ENCODE data around the gene TMEM156. TPM values are rescaled to one million over a fixed set of nuclear protein-coding genes. Genes with fewer than 3 reads are reported as not detected.
"Not testable (repeated sequence)": the region's sequence is repeated elsewhere in the genome, so short reads cannot be mapped to it uniquely, and the experiment has no call there.

TMEM156 gene
- total RNA-seq, 1 donor from 2014 or later = 0.92 TPM

DNA sequence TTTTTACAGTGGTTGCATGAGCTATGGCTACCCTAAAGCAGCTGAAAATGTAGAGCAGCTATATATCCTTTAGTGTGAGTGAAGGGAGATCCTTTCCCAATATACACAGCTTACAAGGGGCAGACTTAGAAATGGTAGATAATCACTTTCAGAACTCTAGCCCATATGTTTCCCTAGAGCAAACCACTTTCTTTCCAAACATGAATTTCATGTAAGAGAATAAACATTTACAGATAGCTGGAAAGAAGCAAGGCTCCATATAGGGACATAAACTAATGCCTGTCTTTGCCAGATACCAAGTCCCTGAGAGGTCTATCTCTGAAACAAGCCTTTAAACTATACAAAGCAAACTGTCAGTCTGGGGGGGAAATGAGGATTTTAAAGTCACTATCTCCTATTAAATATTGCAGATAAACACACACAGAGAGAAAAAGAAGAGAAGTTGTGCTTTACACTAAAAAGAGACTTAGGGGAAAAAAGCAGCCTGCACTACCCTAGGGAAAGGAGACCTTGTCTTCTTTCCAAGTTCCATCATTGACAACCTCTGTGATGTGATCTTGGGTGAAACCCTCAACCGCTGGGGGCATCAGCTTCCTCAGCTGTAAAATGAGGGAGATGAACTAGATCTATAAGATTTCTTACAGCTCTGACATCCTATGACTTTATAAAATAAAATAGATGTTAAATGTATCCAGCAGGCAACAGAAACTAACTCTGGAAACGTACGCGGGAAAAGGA, 73.6 kb downstream of the TMEM156 start:
- DNase-seq (ENCODE audit: low read depth, low spot score) = no peak

DNA sequence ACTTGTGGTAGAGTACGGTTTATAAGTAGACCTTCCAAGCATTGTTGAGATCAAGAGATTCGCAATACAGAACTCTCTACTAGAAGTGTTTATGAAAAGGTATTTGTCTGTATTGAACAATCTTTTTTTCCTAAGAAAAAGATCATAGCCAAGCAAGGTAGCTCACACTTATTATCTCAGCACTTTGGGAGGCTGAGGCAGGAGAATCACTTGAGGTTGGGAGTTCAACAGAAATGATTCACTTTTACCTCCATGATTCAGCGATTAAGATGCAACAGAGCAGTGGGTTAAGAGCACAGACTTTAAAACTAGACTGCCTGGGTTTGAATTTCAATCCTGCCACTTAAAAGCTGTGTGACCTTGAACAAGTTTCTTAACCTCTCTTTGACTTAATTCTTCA, 74.3 kb downstream of the TMEM156 start:
- no peak for DNase-seq (ENCODE audit: low read depth, low spot score)

DNA sequence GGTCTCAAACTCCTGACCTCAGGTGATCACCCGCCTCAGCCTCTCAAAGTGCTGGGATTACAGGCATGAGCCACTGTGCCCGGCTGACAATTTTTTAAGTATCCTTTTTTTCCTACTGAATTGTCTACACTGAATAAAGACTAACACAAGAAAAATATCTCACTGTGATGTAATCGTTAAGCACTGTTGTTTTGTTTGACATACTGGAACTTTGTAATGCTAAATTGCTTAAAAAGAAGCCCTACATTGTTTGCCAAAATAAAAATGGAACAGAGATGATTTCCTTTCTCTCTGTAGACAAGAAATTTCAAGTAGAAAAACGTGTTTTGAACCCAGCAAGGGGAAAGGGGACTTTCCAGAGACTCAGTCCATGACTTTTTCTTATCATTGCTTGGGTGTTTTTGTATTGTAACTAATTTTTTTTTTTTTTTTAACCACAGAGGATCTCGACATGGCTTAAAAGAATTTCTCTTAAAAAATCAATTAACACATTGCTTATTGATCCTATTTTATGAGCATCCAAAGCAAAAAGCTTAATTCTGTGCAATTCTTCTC, 74.9 kb downstream of the TMEM156 start:
- DNase-seq (ENCODE audit: low read depth, low spot score) = no peak

DNA sequence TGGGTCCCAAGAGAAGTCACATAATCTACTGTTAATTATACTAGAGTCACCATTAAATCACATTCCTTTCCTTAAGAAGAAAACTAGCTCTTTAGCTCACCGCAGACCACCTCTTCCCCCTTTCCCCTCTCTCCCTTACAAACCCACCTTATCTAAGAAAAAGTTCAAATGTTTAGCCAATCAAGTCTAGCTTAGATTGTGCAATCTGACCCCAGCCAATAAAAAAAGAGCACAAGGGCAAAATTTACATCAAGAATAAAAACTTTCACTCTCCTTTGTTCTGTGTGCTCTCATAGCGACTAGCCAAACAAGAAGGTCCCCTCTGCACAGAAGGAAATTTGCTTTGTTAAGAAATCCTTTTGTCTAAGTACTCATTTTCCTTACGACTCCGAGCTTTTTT, 76.3 kb downstream of the TMEM156 start:
- DNase-seq (ENCODE audit: low read depth, low spot score) = no peak

DNA sequence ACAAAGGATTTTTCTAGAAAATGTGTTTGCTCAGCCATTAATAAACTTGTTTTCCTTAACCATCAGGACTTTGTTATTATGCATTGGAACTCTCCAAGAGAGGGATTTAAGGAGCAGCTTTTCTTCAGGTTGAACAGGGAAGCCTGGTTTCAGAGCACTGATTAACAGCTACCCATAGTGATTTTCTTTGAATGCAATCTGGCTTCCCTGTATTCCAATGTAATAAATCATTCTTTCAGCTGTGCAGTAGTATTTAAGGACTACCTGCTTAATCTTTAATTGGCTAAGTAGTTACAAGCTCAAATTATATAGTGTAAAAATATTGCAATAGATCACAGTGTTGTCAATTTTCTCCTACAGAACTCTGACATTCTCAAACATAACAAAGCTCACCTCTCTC, 77.5 kb downstream of the TMEM156 start:
- DNase-seq (ENCODE audit: low read depth, low spot score) = no peak

DNA sequence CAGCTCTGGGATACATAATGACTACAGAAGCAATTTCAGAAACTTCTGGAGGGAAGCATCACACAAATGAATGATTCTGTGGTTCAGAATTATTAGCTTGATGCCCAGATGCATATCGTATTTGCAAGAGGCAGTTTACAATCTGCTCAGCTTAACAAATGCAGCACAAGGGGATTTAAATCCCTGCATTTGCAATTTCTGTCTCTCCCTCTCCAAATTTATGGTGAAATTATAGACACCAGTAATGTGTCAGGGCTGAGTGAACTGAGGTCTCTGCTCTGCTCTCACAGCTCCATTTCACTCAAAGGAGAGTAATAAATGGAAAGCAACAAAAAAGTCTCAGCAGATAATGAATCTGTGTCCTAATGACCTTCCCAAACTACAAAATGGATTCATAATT, 80.2 kb downstream of the TMEM156 start:
- DNase-seq (ENCODE audit: low read depth, low spot score) = no peak

DNA sequence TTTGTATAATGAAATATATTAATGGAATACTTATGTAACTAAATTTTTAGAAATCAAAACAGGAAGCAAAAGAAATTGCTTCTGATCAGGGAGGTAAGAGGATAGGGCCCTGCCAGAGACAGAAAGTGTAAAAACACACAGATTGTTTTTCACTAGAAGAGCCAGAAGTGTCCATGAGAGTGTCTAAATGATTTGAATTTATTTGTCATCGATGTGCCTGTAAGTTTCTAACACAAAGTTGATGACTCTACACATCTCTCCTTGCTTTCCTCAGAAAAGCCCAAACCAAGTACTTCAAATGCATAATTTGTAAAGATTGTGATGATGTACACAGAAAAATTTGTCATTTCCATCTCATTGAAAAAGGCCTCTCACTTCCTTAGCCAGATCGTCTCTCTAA, 80.6 kb downstream of the TMEM156 start:
- no peak for DNase-seq (ENCODE audit: low read depth, low spot score)

DNA sequence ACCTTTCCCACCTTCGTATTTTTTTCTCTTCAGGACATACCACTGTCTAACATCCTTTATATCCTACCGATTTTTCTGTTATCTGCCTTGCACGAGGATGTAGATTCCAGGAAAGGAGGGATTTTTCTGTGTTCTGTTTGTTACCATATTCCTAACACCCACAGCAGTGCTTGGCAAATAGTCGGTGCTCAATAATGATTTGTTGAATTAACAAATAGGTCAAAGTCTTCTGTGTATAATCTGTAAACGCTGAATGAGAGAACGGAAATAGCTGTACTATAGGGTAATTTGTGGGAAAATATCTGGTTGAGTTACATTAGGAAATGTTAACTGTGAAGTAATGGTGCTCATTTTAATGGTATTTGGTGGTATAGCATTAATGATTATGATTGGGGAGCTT, 81.5 kb downstream of the TMEM156 start:
- no peak for DNase-seq (ENCODE audit: low read depth, low spot score)

DNA sequence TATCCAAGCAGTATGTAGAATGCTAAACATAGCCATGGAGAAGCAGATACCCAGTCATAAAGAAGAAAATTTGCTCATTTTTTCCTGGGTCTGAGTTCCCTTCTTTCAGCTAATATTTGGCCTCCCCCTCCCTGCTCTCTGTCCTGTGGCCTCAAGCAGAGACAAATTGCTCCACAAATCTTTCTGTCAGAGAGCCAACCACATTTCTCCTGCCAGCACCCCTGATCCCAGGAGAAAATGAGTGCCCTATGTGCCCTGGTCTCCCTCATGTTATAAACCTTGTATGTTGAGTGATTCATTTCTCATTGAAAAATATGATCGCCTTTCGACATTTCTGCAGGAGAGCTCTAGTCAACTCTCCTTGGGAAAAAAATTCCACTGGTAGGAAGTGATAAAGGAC, 82.0 kb downstream of the TMEM156 start:
- no peak for DNase-seq (ENCODE audit: low read depth, low spot score)

DNA sequence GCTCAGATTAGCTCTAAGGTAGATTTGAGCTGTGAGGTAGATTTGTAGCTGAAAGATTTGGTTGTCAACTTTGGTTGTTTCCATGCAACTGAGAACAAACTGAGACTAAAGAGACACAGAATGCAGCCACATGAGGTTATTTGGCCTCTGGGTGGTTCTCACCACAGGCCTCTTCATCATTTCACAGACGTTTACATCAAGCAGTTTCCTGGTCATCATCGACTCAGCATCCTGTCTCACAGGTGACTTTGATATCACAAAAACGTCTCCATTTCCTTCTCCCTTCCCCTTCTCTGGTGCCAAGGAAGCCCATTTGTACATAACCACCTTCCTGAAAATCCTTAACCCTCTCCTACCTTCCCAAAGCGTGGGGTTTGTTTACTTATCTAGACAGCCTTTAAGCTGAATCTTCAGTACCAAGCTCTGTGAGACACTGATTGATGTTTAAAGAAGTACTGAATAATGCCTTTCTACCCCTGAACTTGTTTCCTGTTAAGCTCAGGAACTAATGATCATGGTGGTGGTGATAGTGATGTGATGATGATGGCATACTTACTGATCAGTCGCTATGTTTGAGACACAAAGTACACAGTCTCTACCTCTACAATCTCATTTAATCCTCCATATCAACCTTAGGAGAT, 82.7 kb downstream of the TMEM156 start:
- no peak for DNase-seq (ENCODE audit: low read depth, low spot score)

DNA sequence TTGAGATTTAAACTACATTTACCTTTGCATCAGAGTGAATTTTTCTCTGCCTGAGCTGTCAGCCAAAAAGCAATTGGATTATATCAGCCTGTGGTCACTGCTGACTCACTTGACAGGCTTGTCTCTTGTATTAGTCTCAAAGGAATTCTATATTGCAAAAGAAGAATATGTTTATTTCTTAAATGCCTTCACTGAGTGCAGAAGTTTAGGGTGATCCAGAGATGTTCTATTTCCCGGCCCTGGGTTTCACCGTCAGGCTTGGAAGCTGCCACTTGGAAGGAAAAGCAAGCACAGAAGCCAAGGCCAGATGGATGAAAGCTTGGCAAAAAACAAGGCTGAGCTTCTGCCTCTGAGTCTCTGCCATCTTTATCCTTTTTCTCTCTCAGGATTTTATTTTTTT, 83.7 kb downstream of the TMEM156 start:
- DNase-seq (ENCODE audit: low read depth, low spot score) = no peak

DNA sequence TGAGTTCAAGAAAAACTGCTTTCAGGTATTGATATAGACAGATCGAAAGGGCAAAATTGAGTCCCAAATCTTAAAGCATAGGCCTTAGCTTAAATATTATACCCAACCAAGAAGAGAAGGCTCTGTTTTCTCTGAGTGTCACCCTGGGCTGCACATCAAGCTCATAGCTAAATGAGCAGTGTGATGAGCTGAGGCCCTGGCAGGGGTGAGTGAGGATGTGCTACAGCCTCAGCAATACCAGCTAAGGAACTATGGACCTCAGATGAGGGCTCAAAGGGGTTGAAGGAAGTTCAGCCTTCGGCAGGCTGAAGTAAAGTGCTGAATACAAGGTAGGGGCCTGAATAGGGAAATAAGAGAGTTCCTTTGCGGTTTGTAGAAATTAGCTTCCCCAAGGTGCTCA, 85.3 kb downstream of the TMEM156 start:
- no peak for DNase-seq (ENCODE audit: low read depth, low spot score)

DNA sequence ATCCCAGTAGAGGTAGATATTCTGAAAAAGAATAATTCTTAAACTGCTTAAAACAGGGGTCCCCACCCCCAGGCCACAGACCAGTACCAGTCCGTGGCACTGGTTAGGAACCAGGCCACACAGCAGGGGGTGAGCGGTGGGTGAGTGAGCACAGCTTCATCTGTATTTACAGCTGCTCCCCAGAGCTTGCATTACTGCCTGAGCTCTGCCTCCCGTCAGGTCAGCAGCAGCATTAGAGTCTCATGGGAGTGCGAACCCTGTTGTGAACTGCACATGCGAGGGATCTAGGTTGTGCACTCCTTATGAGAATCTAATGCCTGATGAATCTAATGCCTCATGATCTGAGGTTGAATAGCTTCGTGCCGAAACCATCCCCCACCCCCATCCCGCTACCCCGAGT, 87.8 kb downstream of the TMEM156 start:
- no peak for DNase-seq (ENCODE audit: low read depth, low spot score)

DNA sequence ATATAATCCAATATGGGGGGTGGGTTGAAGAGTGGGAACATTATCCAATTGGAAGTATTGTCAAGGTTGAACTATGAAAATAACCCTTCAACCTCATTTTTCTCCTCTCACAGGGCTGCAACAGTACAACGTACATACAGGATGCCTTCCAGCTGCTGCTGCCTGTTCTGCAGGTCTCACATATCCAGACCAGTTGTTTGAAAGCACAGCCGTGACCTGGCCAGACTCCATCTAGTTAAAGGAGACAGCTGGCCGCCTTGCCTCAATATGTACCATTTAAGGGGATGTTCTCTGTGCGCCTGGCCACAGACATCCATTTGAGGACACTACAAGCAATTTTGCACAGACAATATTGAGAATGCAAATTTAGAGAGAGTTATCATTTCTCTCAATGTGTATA, 88.9 kb downstream of the TMEM156 start:
- no peak for DNase-seq (ENCODE audit: low read depth, low spot score)

DNA sequence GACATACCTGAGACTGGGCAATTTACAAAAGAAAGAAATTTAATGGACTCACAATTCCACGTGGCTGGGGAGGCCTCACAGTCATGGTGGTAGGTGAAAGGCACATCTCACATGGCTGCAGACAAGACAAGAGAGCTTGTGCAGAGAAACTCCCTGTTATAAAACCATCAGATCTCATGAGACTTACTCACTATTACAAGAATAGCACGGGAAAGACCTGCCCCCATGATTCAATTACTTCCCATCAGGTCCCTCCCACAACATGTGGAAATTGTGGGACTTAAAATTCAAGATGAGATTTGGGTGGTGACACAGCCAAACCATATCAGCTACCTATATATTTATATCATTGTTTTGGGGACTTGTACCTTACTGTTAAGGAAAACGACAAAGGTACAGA, 90.3 kb downstream of the TMEM156 start:
- not testable (repeated sequence) for DNase-seq (ENCODE audit: low read depth, low spot score)

DNA sequence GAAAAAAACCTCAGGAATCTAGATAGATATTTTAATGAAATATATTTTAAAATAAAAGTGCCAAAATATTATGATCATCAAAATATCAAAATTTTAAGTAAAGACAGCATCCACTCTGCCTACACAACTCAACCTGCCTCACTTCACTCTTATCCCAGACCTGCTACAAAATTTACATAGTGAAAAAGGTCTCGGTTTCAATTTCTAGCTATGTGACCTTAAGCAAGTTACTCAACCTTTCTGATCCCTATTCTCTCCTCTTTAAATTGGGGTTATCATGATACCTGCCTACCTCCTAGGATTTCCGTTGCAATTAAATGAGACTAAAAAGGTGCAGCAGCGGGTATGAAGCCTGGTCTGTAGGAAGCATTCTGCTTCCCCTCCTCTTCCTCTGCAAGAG, 91.7 kb downstream of the TMEM156 start:
- no peak for DNase-seq (ENCODE audit: low read depth, low spot score)

DNA sequence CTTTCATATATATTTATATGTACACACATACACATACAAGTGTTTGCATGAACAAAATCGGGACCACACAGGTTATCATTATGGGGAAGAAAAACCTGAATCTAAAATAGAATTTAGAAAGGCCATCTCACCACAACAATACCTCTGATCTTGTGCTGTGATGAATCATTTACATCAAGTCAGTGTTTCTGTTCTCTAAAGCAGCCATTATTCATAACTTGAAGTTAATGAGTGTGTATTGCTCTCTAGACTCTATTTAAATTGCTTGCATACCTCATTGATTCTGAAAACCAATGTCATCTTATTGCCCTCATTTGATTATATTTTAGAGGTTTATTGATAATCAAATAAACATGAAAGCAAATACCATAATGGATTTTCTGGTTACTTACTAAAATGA, 93.0 kb downstream of the TMEM156 start:
- DNase-seq (ENCODE audit: low read depth, low spot score) = no peak

DNA sequence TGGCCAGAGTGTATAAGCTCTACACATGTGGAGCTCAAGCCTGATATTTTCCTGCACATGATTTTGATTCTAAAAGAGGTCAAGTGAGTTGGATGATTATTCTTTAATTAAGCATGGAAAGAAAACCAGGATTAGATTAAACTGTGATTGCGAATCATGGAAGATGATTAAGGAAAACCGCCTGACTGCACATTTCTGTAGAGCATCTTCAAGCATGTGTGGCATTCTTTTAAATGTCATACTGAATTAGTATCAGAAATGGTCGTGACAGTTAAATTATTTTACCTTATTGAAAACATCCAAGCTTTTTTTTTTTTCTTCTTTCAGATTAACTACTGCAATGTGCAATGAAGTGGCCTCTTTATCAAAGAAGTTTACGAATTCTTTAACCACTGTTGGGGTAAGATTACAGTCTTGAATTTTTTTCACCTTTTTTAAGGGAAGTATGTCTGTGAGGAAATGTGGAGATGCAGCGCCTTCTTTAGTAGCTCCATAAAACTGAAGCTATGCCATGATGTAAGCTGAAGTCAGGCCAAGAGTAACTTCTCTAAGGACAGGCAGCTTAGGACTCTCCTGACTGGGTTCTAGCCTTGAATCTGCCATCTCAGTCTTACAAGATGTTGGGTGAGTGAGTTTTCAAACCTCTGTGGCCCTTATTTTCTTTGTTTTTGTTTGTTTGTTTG, 96.7 kb downstream of the TMEM156 start:
- no peak for DNase-seq (ENCODE audit: low read depth, low spot score)

DNA sequence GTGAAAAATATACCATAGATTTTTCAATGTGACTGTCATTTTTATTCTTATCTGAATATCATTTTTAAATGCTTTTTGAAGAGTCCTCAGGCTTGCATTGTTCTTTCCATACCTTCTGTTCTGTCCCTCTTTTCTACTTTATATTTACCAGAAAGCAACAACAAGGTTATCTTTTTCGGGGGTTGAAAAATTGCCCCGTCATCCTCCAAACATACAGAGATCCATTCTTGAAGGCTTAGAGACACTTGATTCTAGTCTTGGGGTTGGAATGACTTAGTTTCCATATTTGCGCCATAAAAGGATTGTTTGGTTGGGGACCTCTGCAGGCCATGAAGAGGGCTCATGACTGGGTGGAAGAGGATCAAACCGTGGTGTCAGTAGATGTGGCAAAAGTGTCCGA, 101.1 kb downstream of the TMEM156 start:
- DNase-seq (ENCODE audit: low read depth, low spot score) = no peak

DNA sequence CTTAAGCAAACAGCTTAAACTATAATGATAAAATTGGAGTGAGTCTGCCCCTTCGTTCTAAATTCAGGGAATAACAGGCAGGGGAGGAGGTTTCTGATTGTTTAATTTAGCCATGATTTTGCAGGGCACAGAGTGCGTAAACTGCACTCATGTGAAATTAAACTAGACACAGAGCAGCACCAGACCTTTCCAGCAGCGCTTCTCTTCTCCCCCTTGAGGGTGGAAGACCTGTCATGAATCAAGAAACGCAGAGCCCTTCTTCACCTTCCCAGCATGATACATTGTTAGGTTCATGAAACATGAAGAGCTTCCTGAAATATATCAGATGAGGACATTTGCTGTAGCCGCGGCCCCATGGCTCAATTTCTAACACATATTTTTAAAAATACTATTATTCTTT, 101.5 kb downstream of the TMEM156 start:
- no peak for DNase-seq (ENCODE audit: low read depth, low spot score)

DNA sequence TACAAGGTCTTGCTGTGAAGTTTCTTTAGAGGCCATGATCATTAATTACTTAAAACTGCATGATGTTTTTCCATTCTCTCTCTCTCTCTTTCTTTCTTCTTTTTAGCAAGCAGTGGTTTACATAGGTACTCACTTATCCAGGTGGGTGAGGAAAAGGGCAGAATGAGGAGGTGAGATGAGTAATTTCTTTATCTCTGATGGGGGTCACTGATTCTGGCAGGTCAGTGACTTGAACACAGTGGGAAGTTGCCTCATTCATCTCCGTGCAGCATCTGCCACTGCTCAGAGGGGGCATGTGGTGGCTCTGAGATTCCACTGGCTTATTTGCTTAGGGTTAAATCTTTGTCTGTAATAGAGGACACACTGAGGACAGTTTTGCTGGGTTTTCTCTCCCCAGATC, 102.0 kb downstream of the TMEM156 start:
- no peak for DNase-seq (ENCODE audit: low read depth, low spot score)

DNA sequence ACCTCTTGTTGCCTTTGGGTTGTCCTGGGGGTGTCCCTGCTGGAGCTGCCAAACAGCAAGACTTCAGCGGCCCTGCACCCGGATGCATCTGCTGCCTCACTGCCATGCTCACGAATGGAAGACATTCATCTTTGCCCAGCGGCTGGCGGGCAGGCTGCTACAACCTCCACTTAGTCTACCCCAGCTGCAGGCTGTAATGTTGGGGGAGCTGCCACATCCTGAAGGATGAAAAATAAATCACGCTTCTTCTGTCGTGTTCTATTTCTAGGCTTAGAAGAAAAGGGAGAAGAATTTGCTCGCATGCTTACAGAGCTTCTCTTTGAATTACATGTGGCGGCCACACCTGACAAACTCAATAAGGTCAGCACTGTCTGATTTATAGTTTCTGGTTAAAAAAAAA, 103.2 kb downstream of the TMEM156 start:
- DNase-seq (ENCODE audit: low read depth, low spot score) = no peak

DNA sequence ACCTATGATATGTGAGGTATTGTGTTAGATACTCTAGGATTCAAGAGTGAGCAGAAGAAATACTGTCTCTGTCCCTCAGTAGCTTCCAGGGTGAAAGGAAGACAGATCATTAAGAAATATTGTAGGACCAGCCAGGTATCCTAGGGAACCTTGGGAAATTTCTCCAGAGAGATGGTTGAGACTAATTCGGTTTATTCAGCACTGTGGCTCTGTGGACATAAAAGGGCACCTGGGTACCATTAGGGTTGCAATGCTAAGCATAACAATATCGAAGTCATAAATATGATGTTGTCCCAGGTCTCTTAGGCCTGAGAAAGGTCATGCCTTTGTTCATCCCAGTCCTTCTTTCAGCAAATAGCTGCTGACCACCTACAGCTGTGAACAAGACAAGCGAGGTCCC, 103.6 kb downstream of the TMEM156 start:
- no peak for DNase-seq (ENCODE audit: low read depth, low spot score)

All from pulmonary artery endothelial cell (primary cell).